Measurements from ENCODE around the gene DPYSL5.

DPYSL5 gene

GRCh38 chr2:26978061-26978596 lies 130.2 kb downstream of the DPYSL5 start:
- Mint-ChIP-seq H3K4me1 (peaks cover 8% of the 10 kb centered on the region), H3K27ac (no peak overlapping the region)

GRCh38 chr2:26979741-26980140 lies 131.8 kb downstream of the DPYSL5 start:
- H3K9me3 Mint-ChIP-seq: no peaks in the 10 kb centered on the region
- no peak for TF ChIP-seq CTCF (IDR thresholded peaks at IDR 0.05; ENCODE audit: unreplicated experiment in 3 of 3)
- H3K27ac Mint-ChIP-seq: peak overlapping the region in 2 of 3 experiments; percentile 28 to 36
- no peaks in the 10 kb centered on the region for H3K27me3 Mint-ChIP-seq (ENCODE audit: low read depth)
- H3K4me1 Mint-ChIP-seq: peaks cover 5% of the 10 kb centered on the region
- no peak overlapping the region for H3K4me3 Mint-ChIP-seq
- no peaks in the 10 kb centered on the region for H3K36me3 Mint-ChIP-seq (ENCODE audit: low read depth)

More at GRCh38 chr2:26978061-26978596, 130.2 kb downstream of the DPYSL5 start:
- H3K36me3 Mint-ChIP-seq (ENCODE audit: low read depth): no peaks in the 10 kb centered on the region
- peaks cover 2% of the 10 kb centered on the region for H3K27me3 Mint-ChIP-seq (ENCODE audit: low read depth)
- TF ChIP-seq CTCF (IDR thresholded peaks at IDR 0.05; ENCODE audit: unreplicated experiment in 3 of 3): no peak
- no peaks in the 10 kb centered on the region for H3K9me3 Mint-ChIP-seq
- no peak overlapping the region for H3K4me3 Mint-ChIP-seq

GRCh38 chr2:26980971-26981370 lies 133.0 kb downstream of the DPYSL5 start:
- no peak overlapping the region for H3K4me3 Mint-ChIP-seq
- peaks cover 4% of the 10 kb centered on the region for H3K27me3 Mint-ChIP-seq (ENCODE audit: low read depth)
- H3K4me1 Mint-ChIP-seq: peaks cover 5% of the 10 kb centered on the region
- H3K9me3 Mint-ChIP-seq: no peaks in the 10 kb centered on the region
- TF ChIP-seq CTCF (IDR thresholded peaks at IDR 0.05; ENCODE audit: unreplicated experiment in 3 of 3): no peak
- H3K27ac Mint-ChIP-seq: no peak overlapping the region
- no peaks in the 10 kb centered on the region for H3K36me3 Mint-ChIP-seq (ENCODE audit: low read depth)

GRCh38 chr2:26982102-26982742 lies 134.3 kb downstream of the DPYSL5 start:
- no peak for TF ChIP-seq CTCF (IDR thresholded peaks at IDR 0.05; ENCODE audit: unreplicated experiment in 3 of 3)
- Mint-ChIP-seq H3K36me3 (ENCODE audit: low read depth) (no peaks in the 10 kb centered on the region), H3K4me3 (no peak overlapping the region), H3K4me1 (peaks cover 5% of the 10 kb centered on the region), H3K9me3 (no peaks in the 10 kb centered on the region), H3K27ac (no peak overlapping the region), H3K27me3 (ENCODE audit: low read depth) (peaks cover 8% of the 10 kb centered on the region)

GRCh38 chr2:26983746-26984145 lies 135.8 kb downstream of the DPYSL5 start:
- Mint-ChIP-seq H3K27me3 (ENCODE audit: low read depth) (peaks cover 8% of the 10 kb centered on the region), H3K4me1 (peaks cover 5% of the 10 kb centered on the region), H3K36me3 (ENCODE audit: low read depth) (no peaks in the 10 kb centered on the region), H3K27ac (no peak overlapping the region), H3K9me3 (no peaks in the 10 kb centered on the region), H3K4me3 (no peak overlapping the region)
- no peak for TF ChIP-seq CTCF (IDR thresholded peaks at IDR 0.05; ENCODE audit: unreplicated experiment in 3 of 3)

- Mint-ChIP-seq H3K9me3 (no peaks in the 10 kb centered on the region), H3K36me3 (ENCODE audit: low read depth) (no peaks in the 10 kb centered on the region), H3K27ac (no peak overlapping the region), H3K4me1 (no peaks in the 10 kb centered on the region), H3K4me3 (no peak overlapping the region), H3K27me3 (ENCODE audit: low read depth) (peaks cover 17% of the 10 kb centered on the region)
- TF ChIP-seq CTCF (IDR thresholded peaks at IDR 0.05; ENCODE audit: unreplicated experiment in 3 of 3): no peak
Observed at GRCh38 chr2:26985807-26986206, 137.9 kb downstream of the DPYSL5 start.
